ENCODE results near the gene CABS1. TPM values are rescaled to one million over a fixed set of nuclear protein-coding genes. Genes with fewer than 3 reads are reported as not detected.

Gene CABS1
- total RNA-seq, 1 donor, result not detected

DNA sequence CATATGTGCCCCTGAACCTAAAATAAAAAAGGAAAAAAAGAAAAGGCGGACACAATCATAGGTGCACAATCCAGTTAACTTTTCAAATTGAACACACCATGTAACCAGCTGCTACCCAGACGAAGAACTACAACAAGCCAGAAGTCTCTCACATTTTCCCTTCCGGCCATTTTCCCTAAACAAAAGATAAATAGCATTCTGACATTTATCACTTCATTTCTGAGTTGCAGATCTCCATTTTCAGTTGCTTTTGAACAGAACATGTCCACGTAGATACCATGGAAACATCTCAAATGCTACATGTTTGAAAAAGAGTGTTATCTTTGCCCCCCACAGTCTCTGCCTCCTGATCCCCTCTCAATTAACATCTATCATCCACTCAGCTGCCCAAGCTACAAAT, 29.2 kb upstream of the CABS1 start:
- no peaks in the 10 kb centered on the region for H3K27me3 ChIP-seq (ENCODE audit: insufficient read depth, low read length)
- no peak overlapping the region for H2AFZ ChIP-seq (ENCODE audit: low read length)
- no peaks in the 10 kb centered on the region for H4K20me1 ChIP-seq (ENCODE audit: insufficient read depth, low read length)
- DNase-seq (ENCODE audit: insufficient read length, low spot score, missing footprints), result no peak
- H3K4me1 ChIP-seq (ENCODE audit: insufficient read depth, low read length), result no peaks in the 10 kb centered on the region
- TF ChIP-seq, protein P1, sequence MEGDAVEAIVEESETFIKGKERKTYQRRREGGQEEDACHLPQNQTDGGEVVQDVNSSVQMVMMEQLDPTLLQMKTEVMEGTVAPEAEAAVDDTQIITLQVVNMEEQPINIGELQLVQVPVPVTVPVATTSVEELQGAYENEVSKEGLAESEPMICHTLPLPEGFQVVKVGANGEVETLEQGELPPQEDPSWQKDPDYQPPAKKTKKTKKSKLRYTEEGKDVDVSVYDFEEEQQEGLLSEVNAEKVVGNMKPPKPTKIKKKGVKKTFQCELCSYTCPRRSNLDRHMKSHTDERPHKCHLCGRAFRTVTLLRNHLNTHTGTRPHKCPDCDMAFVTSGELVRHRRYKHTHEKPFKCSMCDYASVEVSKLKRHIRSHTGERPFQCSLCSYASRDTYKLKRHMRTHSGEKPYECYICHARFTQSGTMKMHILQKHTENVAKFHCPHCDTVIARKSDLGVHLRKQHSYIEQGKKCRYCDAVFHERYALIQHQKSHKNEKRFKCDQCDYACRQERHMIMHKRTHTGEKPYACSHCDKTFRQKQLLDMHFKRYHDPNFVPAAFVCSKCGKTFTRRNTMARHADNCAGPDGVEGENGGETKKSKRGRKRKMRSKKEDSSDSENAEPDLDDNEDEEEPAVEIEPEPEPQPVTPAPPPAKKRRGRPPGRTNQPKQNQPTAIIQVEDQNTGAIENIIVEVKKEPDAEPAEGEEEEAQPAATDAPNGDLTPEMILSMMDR (IDR thresholded peaks at IDR 0.05; ENCODE audit: extremely low read depth, low read depth, low read length), result no peak
- no peaks in the 10 kb centered on the region for H3K9me3 ChIP-seq (ENCODE audit: low read depth, low read length)
- no peak overlapping the region for H3K27ac ChIP-seq (ENCODE audit: low read depth, low read length)
- no peak overlapping the region for H3K4me3 ChIP-seq (ENCODE audit: insufficient read depth, low read length)
- no peaks in the 10 kb centered on the region for H3K79me2 ChIP-seq (ENCODE audit: insufficient read depth, low read length)
- H3K36me3 ChIP-seq (ENCODE audit: insufficient read depth, low read length), result no peaks in the 10 kb centered on the region
- H3K4me2 ChIP-seq (ENCODE audit: insufficient read depth, low read length), result no peak overlapping the region

DNA sequence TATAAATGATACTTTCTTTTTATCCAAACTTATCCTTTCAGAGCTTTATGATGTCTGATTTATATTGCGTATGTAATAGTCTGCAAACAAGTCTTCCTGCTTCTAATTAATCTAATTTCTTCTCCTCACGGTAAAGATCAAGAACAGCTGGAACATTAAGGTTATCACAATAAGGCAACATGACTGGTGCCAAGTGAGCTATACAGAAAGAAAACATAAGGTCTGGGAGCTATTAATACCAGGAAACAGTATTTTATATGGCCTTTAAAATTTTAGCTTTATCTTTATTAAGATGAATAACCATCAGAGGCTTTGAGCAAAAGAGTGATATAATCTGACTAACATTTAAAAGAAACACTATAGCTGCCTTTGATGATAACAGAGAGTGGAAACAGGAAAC, 28.7 kb upstream of the CABS1 start:
- TF ChIP-seq, protein P1 (IDR thresholded peaks at IDR 0.05; ENCODE audit: extremely low read depth, low read depth, low read length), result no peak
- H3K9me3 ChIP-seq (ENCODE audit: low read depth, low read length), result no peaks in the 10 kb centered on the region
- H3K4me1 ChIP-seq (ENCODE audit: insufficient read depth, low read length), result no peaks in the 10 kb centered on the region
- H3K4me2 ChIP-seq (ENCODE audit: insufficient read depth, low read length), result no peak overlapping the region
- no peak overlapping the region for H3K4me3 ChIP-seq (ENCODE audit: insufficient read depth, low read length)
- H2AFZ ChIP-seq (ENCODE audit: low read length), result no peak overlapping the region
- no peaks in the 10 kb centered on the region for H3K79me2 ChIP-seq (ENCODE audit: insufficient read depth, low read length)
- no peaks in the 10 kb centered on the region for H4K20me1 ChIP-seq (ENCODE audit: insufficient read depth, low read length)
- H3K27me3 ChIP-seq (ENCODE audit: insufficient read depth, low read length), result no peaks in the 10 kb centered on the region
- DNase-seq (ENCODE audit: insufficient read length, low spot score, missing footprints), result no peak
- H3K27ac ChIP-seq (ENCODE audit: low read depth, low read length), result no peak overlapping the region
- H3K36me3 ChIP-seq (ENCODE audit: insufficient read depth, low read length), result no peaks in the 10 kb centered on the region

DNA sequence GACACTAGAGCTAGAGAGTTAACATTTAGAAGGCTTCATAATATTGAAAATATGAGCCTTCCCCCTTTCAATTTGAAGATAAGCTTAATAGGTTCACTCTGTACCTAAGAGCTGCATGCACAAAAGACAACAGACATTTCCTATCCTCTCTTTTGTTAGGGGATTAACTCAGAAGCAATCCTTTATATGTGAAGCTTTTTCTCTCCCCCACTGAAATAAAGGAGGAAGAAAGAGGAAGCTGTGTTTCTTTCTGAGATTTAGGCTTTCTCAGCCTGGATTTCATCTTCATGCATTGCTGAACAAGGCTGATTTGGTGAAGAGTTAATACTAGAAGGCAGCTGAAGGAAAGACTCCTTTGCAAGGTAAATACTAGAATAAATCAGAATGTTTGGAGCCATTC, 21.0 kb upstream of the CABS1 start:
- no peaks in the 10 kb centered on the region for H3K79me2 ChIP-seq (ENCODE audit: insufficient read depth, low read length)
- no peak overlapping the region for H3K4me3 ChIP-seq (ENCODE audit: insufficient read depth, low read length)
- DNase-seq (ENCODE audit: insufficient read length, low spot score, missing footprints), result no peak

DNA sequence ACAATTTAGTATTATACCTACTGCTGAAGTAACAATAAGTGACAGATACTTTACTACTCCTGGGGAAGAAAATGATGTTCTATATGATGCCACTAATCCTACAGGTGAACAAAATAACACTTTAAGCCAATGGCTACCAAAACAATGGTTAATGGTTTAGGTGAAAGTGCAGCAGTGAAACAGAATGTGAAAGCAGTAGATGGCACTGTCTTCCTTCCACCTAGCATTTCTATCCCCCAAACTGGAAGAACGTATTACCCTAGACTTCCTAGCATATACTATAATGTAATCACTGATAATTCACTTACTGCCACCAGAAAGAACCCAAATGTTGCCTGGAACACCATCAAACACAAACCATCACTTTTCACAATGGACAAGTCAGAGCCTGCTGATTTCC, 18.9 kb upstream of the CABS1 start:
- no peak overlapping the region for H2AFZ ChIP-seq (ENCODE audit: low read length)
- TF ChIP-seq, protein P1 (IDR thresholded peaks at IDR 0.05; ENCODE audit: extremely low read depth, low read depth, low read length), result no peak
- no peaks in the 10 kb centered on the region for H3K4me1 ChIP-seq (ENCODE audit: insufficient read depth, low read length)
- no peaks in the 10 kb centered on the region for H3K9me3 ChIP-seq (ENCODE audit: low read depth, low read length)
- H3K27ac ChIP-seq (ENCODE audit: low read depth, low read length), result no peak overlapping the region
- H3K79me2 ChIP-seq (ENCODE audit: insufficient read depth, low read length), result no peaks in the 10 kb centered on the region
- H3K4me2 ChIP-seq (ENCODE audit: insufficient read depth, low read length), result no peak overlapping the region
- H3K27me3 ChIP-seq (ENCODE audit: insufficient read depth, low read length), result no peaks in the 10 kb centered on the region
- DNase-seq (ENCODE audit: insufficient read length, low spot score, missing footprints), result no peak
- no peaks in the 10 kb centered on the region for H4K20me1 ChIP-seq (ENCODE audit: insufficient read depth, low read length)
- H3K4me3 ChIP-seq (ENCODE audit: insufficient read depth, low read length), result no peak overlapping the region
- H3K36me3 ChIP-seq (ENCODE audit: insufficient read depth, low read length), result no peaks in the 10 kb centered on the region

More for the DNA sequence above, 21.0 kb upstream of the CABS1 start:
- H2AFZ ChIP-seq (ENCODE audit: low read length), result no peak overlapping the region
- H3K27ac ChIP-seq (ENCODE audit: low read depth, low read length), result no peak overlapping the region
- no peak overlapping the region for H3K4me2 ChIP-seq (ENCODE audit: insufficient read depth, low read length)
- H3K9me3 ChIP-seq (ENCODE audit: low read depth, low read length), result no peaks in the 10 kb centered on the region
- no peaks in the 10 kb centered on the region for H3K4me1 ChIP-seq (ENCODE audit: insufficient read depth, low read length)
- H3K36me3 ChIP-seq (ENCODE audit: insufficient read depth, low read length), result no peaks in the 10 kb centered on the region
- TF ChIP-seq, protein P1 (IDR thresholded peaks at IDR 0.05; ENCODE audit: extremely low read depth, low read depth, low read length), result no peak
- H4K20me1 ChIP-seq (ENCODE audit: insufficient read depth, low read length), result no peaks in the 10 kb centered on the region
- H3K27me3 ChIP-seq (ENCODE audit: insufficient read depth, low read length), result no peaks in the 10 kb centered on the region
